ENCODE measurements around the gene AKAP6.

The AKAP6 gene

DNA sequence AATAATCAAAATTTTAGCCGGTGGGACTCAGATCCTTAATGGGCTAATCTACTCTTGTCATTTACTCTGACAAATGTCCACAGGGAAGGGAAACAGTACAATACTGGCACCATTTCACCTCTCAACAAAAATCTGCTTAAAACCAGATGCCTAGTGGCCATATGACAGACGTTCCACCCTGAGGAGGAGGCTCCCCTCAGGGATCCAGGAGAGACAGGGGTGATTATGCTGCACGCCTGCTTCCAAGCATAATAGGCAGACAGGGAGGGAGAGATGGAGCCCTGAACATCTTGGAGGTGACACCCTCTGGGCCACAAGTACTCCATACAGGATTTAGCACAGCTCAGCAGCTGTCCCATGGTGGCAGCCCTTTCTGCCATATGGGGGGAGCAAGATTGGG lies 24.8 kb upstream of the AKAP6 start:
- no peak for DNase-seq (ENCODE audit: low spot score)
- TF ChIP-seq, protein P1, sequence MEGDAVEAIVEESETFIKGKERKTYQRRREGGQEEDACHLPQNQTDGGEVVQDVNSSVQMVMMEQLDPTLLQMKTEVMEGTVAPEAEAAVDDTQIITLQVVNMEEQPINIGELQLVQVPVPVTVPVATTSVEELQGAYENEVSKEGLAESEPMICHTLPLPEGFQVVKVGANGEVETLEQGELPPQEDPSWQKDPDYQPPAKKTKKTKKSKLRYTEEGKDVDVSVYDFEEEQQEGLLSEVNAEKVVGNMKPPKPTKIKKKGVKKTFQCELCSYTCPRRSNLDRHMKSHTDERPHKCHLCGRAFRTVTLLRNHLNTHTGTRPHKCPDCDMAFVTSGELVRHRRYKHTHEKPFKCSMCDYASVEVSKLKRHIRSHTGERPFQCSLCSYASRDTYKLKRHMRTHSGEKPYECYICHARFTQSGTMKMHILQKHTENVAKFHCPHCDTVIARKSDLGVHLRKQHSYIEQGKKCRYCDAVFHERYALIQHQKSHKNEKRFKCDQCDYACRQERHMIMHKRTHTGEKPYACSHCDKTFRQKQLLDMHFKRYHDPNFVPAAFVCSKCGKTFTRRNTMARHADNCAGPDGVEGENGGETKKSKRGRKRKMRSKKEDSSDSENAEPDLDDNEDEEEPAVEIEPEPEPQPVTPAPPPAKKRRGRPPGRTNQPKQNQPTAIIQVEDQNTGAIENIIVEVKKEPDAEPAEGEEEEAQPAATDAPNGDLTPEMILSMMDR (IDR thresholded peaks at IDR 0.05; ENCODE audit: borderline replicate concordance, control extremely low read depth, extremely low read depth, insufficient read depth, missing control alignments), result no peak
- in situ Hi-C loops (cut with MboI; ENCODE audit: low sequenced_read_pairs, unreplicated experiment), result no loop called here

DNA sequence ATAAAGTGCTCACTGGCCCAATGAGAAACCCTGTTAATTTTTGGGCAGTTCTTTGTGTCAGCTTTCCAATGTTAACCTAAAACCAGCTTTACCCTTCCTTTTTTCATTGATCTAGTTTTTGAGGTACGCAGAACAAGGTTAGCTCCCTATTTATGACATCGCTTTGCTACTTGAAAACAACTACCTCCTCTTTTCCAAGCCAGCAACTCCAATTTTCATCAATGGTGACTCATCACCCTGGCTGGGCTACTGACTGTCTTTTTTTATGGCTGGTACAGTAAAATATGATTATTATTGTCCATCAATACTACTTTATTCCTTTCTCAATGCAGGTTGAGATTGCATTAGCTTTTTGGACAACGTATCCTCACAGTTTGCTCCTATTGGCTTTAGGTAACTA lies 22.5 kb upstream of the AKAP6 start:
- in situ Hi-C loops (cut with MboI; ENCODE audit: low sequenced_read_pairs, unreplicated experiment), result no loop called here
- TF ChIP-seq, protein P1 (IDR thresholded peaks at IDR 0.05; ENCODE audit: borderline replicate concordance, control extremely low read depth, extremely low read depth, insufficient read depth, missing control alignments), result no peak
- no peak for DNase-seq (ENCODE audit: low spot score)

GRCh38 chr14:32307881-32308582 lies 21.1 kb upstream of the AKAP6 start:
- DNase-seq (ENCODE audit: low spot score), result no peak
- TF ChIP-seq, protein P1 (IDR thresholded peaks at IDR 0.05; ENCODE audit: borderline replicate concordance, control extremely low read depth, extremely low read depth, insufficient read depth, missing control alignments), result no peak
- in situ Hi-C loops (cut with MboI; ENCODE audit: low sequenced_read_pairs, unreplicated experiment), result no loop called here

DNA sequence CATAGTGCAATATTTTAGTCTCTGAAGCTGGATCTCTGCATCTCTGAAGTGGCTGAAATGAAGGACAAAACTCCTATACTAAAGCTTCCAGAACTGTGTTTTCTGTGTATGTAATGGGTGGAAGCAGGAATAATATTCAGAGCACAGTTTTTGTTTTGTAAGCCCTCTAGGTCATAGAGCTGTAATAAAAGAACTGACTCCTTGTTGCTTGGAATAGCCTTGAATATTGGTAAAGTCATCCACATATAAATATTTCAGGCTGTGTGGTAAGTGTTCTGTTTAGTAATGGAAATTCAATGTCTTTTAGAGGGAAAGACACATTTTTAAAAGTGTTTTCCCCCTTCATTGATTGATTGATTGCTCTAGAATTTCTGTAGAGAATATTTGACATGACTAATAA lies 18.2 kb upstream of the AKAP6 start:
- in situ Hi-C loops (cut with MboI; ENCODE audit: low sequenced_read_pairs, unreplicated experiment), result no loop called here
- TF ChIP-seq, protein P1 (IDR thresholded peaks at IDR 0.05; ENCODE audit: borderline replicate concordance, control extremely low read depth, extremely low read depth, insufficient read depth, missing control alignments), result no peak
- DNase-seq (ENCODE audit: low spot score), result no peak

DNA sequence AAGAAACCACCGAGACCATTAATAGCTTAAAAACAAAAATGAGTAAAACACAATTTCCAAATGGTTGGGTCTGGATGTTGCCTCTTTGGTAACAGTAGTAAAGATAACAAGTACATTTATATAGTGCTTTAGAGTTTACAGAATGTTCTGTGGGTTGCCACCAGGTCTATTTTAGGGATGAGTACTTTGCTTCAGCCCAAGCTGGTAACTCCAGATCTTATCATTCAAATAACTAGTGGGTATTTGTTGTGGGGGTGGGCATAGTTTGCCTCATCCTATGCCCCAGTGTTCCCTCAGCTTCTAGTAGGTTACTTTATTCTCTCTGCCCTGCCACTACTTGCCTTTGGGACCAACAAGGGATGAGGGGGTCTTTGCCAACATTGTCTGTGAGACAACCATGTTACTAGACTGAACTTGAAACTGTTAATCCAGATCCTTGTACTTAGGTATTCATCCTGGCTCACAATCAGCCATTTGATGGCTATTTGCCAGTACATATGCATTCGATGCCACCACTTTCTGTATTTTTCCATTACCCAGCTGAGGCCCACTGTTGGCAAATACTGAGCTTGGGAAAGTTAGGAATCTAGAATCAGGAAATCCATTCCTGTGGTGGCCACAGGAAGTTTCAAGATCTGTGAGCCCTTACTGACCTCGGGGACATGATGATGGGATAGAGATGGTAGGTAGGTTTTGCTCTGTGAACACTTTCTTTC lies 17.6 kb upstream of the AKAP6 start:
- in situ Hi-C loops (cut with MboI; ENCODE audit: low sequenced_read_pairs, unreplicated experiment), result no loop called here
- DNase-seq (ENCODE audit: low spot score), result no peak
- TF ChIP-seq, protein P1 (IDR thresholded peaks at IDR 0.05; ENCODE audit: borderline replicate concordance, control extremely low read depth, extremely low read depth, insufficient read depth, missing control alignments), result no peak

DNA sequence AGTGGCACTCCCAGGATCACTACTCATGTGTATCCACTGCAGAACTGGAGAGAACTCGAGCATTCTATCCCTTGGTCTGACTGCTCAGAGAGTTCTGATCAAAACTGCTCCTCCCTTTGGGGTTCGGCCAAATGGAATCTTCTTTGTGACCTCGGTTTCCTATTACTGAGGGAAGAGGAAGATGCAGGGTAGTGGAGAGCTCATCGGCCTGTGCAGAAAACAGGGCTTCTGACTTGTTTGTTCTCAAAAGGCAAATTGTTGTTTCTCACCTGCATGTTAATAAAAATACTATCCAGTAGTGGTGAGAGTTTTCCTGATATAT lies 17.1 kb upstream of the AKAP6 start:
- in situ Hi-C loops (cut with MboI; ENCODE audit: low sequenced_read_pairs, unreplicated experiment), result no loop called here
- TF ChIP-seq, protein P1 (IDR thresholded peaks at IDR 0.05; ENCODE audit: borderline replicate concordance, control extremely low read depth, extremely low read depth, insufficient read depth, missing control alignments), result no peak
- no peak for DNase-seq (ENCODE audit: low spot score)

Measured in GM13976 (cell line).